Activated naive CD4-positive, alpha-beta T cell treated with anti-CD3 and anti-CD28 coated beads, Interleukin-2, amount 10 ng/mL, durations not matched to agents 7 days and 5 days (primary cell): ENCODE measurements around the gene MIEN1.
A peak's percentile ranks its signal among the peaks of the same experiment; 100 is the strongest.

Source experiments
- CTCF ChIA-PET: fragments of 350-600 bp; sonication (Branson Sonifier 250); formaldehyde crosslinking; loops from one replicate; lab custom pipeline; 2021; ENCODE audit warnings: antibody characterized with exemption; lab: Charles Lee
- DNase-seq: peaks from one replicate; pipeline ENCODE4 v3.0.0-alpha.2; 2020
- H3K27ac Mint-ChIP-seq: one replicate; pipeline ENCODE4 v1.8.0; 2021; ENCODE audit warnings: mild to moderate bottlenecking, moderate library complexity, mixed read lengths
- H3K27me3 Mint-ChIP-seq: one replicate; pipeline ENCODE4 v1.8.0; 2021; ENCODE audit warnings: mild to moderate bottlenecking, mixed read lengths
- H3K36me3 Mint-ChIP-seq: one replicate; pipeline ENCODE4 v1.8.0; 2021; ENCODE audit warnings: mixed read lengths
- H3K4me1 Mint-ChIP-seq: one replicate; pipeline ENCODE4 v1.8.0; 2021; ENCODE audit warnings: mixed read lengths
- H3K4me3 Mint-ChIP-seq: one replicate; pipeline ENCODE4 v1.8.0; 2021; ENCODE audit warnings: mild to moderate bottlenecking, moderate library complexity, mixed read lengths
- H3K9me3 Mint-ChIP-seq: one replicate; pipeline ENCODE4 v1.8.0; 2021; ENCODE audit warnings: mixed read lengths

Gene MIEN1

DNA sequence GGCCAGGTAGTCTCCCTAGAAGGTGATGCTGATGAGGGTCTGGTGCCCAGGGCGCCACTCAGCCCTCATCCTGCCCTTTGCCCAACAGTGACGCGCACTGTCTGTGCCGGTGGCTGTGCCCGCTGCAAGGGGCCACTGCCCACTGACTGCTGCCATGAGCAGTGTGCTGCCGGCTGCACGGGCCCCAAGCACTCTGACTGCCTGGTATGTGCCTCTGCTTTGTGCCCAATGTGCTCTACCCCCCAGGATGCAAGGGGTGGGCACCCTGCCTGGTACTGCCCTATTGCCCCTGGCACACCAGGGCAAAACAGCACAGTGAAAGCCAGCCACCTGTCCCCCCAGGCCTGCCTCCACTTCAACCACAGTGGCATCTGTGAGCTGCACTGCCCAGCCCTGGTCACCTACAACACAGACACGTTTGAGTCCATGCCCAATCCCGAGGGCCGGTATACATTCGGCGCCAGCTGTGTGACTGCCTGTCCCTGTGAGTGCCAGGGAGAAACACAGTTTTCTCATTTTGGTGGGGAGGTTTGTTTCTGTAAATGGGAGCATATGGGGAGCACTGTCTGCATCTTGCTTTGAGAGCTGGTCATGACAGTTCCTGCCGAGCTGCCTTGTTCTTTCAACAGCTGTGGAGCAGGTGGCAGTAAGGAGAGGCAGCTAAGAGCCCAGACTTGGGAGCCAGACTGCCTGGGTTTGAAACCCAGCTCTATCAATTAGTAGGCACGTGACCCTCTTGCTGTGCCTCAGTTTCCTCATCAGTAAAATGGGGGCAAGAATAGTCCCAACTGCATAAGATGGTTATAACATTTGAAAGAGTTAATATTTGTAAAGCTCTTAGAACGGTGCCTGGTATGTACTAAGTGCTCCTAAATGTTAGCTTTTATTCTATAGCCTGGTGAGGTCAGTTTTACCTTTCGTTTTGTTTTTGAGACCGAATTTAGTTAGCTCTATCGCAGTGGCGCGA, 20.1 kb downstream of the MIEN1 start:
- peak overlapping the region; percentile 58 for H3K27ac Mint-ChIP-seq

DNA sequence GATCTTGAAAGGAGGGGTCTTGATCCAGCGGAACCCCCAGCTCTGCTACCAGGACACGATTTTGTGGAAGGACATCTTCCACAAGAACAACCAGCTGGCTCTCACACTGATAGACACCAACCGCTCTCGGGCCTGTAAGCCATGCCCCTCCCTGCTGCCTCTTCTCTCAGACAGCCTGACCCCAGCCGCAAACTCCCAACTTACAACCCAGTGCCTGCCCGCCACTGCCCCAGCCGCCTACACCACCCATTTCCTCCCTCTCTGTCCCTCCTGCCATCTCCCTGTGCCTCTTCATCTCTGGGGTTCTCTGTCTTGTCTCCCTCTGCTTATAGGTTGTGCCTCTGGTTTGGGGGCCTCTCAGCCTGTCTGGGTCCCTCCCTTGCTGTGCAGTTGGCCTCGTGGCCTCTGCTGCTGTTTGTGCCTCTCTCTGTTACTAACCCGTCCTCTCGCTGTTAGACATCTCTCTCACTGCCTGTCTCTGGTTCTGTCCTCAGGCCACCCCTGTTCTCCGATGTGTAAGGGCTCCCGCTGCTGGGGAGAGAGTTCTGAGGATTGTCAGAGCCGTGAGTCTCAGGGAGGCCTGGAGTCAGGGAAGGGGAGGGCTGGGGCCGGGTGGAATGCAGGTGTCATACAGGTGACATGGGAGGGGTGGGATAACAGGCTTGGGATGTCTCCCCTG, 20.9 kb downstream of the MIEN1 start:
- CTCF ChIA-PET = interaction anchor here (1.4 kb wide), 1 partner anchor 87 kb away, joined by 5 read pairs; no protein-coding TSS in a partner anchor
- H3K36me3 Mint-ChIP-seq = no peaks in the 10 kb centered on the region
- no peak overlapping the region for H3K27ac Mint-ChIP-seq
- no peaks in the 10 kb centered on the region for H3K9me3 Mint-ChIP-seq
- no peak for DNase-seq
- H3K27me3 Mint-ChIP-seq = peaks cover 13% of the 10 kb centered on the region
- peaks cover 35% of the 10 kb centered on the region for H3K4me1 Mint-ChIP-seq
- H3K4me3 Mint-ChIP-seq = no peak overlapping the region

More for the DNA sequence above, 20.1 kb downstream of the MIEN1 start:
- Mint-ChIP-seq H3K9me3 (no peaks in the 10 kb centered on the region), H3K36me3 (no peaks in the 10 kb centered on the region), H3K4me3 (no peak overlapping the region), H3K27me3 (peaks cover 21% of the 10 kb centered on the region), H3K4me1 (peaks cover 35% of the 10 kb centered on the region)
- DNase-seq = no peak
- CTCF ChIA-PET = interaction anchor here (0.9 kb wide), 1 partner anchor 56 kb away, joined by 3 read pairs; no protein-coding TSS in a partner anchor

DNA sequence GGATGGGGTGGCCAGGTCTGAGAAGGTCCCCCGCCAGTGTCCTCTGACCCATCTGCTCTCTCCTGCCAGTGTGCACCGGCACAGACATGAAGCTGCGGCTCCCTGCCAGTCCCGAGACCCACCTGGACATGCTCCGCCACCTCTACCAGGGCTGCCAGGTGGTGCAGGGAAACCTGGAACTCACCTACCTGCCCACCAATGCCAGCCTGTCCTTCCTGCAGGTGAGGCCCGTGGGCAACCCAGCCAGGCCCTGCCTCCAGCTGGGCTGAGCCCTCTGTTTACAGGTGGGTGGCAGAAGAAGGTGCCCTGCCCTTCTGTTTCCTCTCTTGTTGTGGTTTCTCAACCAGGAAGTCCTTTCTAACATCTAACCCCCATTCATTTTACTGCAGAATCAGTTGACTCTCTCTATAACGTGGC, 23.4 kb downstream of the MIEN1 start:
- no peak overlapping the region for H3K4me3 Mint-ChIP-seq
- H3K27ac Mint-ChIP-seq = peak overlapping the region; percentile 83
- peak; percentile 53 for DNase-seq
- no peaks in the 10 kb centered on the region for H3K36me3 Mint-ChIP-seq
- peaks cover 33% of the 10 kb centered on the region for H3K27me3 Mint-ChIP-seq
- CTCF ChIA-PET = interaction anchor here (1.3 kb wide), 1 partner anchor 84 kb away, joined by 3 read pairs; no protein-coding TSS in a partner anchor
- H3K9me3 Mint-ChIP-seq = no peaks in the 10 kb centered on the region
- peaks cover 35% of the 10 kb centered on the region for H3K4me1 Mint-ChIP-seq

DNA sequence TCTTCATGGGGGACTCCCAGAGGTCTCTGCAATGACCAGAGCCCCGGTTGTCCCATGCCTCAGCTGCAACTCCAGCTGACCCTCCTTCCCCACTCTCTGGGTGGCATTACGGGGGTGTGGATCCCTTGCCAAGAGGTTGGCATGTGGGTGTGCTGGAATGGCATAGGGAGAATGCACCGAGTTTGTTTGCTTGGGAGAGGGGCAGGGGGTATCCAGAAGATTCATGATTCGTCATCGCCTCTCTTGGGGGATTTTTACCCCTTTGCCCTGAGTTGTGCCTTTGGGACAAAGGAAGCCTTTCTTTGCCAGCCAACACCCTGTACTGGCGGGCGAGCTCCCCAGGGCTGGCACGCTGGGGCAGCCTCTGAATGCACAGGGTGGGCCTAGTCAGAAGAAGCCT, 23.9 kb downstream of the MIEN1 start:
- no peaks in the 10 kb centered on the region for H3K9me3 Mint-ChIP-seq
- no peak for DNase-seq
- CTCF ChIA-PET = interaction anchor here (1.3 kb wide), 1 partner anchor 84 kb away, joined by 3 read pairs; no protein-coding TSS in a partner anchor
- H3K27me3 Mint-ChIP-seq = peaks cover 39% of the 10 kb centered on the region
- no peak overlapping the region for H3K4me3 Mint-ChIP-seq
- peaks cover 35% of the 10 kb centered on the region for H3K4me1 Mint-ChIP-seq
- peak overlapping the region; percentile 83 for H3K27ac Mint-ChIP-seq
- no peaks in the 10 kb centered on the region for H3K36me3 Mint-ChIP-seq

DNA sequence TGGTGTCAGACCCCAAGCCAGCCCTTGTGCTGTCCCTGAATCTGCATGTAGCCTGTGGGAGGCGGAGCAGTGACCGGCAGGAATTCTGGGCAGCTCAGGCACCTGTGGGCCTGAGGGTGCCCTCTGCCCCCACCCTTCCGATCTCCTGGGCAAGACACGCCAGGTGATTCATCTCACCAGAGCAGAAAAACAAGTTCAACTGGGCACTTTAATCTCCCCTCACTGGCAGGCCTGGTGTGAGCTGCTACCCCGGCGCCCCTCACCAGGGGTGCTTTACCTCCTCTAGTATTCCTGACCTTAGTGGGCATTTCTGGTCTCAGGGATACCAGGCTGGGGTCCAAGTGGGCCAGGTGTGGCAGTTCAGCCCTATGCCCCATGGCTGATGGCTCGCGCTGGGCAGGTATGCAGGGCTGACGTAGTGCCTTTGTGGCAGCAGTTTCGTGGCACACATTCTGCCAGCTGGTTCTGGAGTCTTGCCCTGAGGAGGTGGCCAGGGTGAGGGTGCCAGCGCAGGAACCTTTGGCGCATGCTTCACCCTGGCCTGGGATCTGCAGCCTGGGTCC, 24.5 kb downstream of the MIEN1 start:
- Mint-ChIP-seq H3K27ac (no peak overlapping the region), H3K36me3 (no peaks in the 10 kb centered on the region), H3K27me3 (peaks cover 41% of the 10 kb centered on the region), H3K4me1 (peaks cover 36% of the 10 kb centered on the region), H3K9me3 (no peaks in the 10 kb centered on the region), H3K4me3 (no peak overlapping the region)
- CTCF ChIA-PET = interaction anchor here (1.3 kb wide), 1 partner anchor 83 kb away, joined by 3 read pairs; no protein-coding TSS in a partner anchor
- DNase-seq = no peak

DNA sequence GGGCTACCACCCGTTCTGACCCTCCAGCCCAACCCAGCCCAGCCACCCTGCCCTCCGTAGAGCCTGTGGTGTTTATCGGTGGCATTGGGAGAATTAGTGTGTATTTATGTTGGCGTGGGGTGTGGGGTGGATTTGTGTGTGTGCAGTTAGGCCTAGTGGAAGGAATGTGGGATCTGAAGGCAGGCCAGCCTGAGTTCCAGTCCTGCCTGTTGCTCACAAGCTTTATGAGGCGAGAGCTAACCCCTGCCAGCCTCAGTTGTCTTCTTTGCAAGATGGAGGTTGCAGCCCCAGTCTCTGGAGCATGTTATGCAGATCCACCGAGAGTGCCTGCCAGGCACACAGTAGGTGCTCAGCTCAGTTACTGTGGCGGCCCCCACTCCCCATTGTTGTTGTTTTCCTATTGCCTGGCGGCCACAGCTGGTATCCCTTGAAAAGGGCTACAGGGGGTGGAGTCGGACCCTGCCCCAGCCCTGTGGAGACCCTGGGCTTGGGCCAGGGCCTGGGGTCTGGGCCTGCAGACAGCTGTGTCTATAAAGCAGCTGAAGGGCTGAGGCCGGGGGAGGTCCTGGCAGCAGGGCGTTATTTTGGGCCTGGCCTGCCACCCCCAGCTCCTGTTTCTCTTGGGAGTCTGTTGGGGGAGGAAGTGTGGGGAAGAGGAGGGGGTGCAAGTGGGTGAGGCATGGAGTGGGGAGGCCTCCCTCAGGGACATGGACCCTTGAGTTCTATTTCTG, 25.3 kb downstream of the MIEN1 start:
- H3K4me3 Mint-ChIP-seq = no peak overlapping the region
- no peaks in the 10 kb centered on the region for H3K36me3 Mint-ChIP-seq
- CTCF ChIA-PET = no interaction called here
- peaks cover 49% of the 10 kb centered on the region for H3K27me3 Mint-ChIP-seq
- DNase-seq = no peak
- H3K27ac Mint-ChIP-seq = no peak overlapping the region
- H3K9me3 Mint-ChIP-seq = no peaks in the 10 kb centered on the region
- peaks cover 37% of the 10 kb centered on the region for H3K4me1 Mint-ChIP-seq

DNA sequence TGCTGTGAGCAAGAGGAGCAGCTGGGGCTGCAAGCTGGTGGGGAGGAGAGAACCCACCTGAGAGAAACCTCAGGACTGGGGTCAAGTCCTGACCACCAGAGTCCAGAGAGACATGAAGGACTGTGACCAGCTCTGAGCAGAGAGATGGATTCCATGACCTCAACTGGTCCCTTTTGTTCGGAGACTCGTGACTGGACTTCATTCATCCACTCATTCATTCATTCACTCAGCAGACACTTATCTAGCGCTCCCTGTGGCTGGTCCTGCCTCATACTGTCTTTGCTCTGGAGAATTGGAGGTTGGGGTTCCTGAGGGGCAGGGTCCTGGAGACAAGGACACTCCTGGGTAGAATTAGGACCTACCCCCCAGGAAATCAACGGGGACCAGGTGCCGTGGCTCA, 26.4 kb downstream of the MIEN1 start:
- CTCF ChIA-PET = no interaction called here
- no peak overlapping the region for H3K27ac Mint-ChIP-seq
- H3K9me3 Mint-ChIP-seq = no peaks in the 10 kb centered on the region
- DNase-seq = no peak
- H3K4me1 Mint-ChIP-seq = peaks cover 35% of the 10 kb centered on the region
- peaks cover 60% of the 10 kb centered on the region for H3K27me3 Mint-ChIP-seq
- H3K36me3 Mint-ChIP-seq = no peaks in the 10 kb centered on the region
- no peak overlapping the region for H3K4me3 Mint-ChIP-seq

DNA sequence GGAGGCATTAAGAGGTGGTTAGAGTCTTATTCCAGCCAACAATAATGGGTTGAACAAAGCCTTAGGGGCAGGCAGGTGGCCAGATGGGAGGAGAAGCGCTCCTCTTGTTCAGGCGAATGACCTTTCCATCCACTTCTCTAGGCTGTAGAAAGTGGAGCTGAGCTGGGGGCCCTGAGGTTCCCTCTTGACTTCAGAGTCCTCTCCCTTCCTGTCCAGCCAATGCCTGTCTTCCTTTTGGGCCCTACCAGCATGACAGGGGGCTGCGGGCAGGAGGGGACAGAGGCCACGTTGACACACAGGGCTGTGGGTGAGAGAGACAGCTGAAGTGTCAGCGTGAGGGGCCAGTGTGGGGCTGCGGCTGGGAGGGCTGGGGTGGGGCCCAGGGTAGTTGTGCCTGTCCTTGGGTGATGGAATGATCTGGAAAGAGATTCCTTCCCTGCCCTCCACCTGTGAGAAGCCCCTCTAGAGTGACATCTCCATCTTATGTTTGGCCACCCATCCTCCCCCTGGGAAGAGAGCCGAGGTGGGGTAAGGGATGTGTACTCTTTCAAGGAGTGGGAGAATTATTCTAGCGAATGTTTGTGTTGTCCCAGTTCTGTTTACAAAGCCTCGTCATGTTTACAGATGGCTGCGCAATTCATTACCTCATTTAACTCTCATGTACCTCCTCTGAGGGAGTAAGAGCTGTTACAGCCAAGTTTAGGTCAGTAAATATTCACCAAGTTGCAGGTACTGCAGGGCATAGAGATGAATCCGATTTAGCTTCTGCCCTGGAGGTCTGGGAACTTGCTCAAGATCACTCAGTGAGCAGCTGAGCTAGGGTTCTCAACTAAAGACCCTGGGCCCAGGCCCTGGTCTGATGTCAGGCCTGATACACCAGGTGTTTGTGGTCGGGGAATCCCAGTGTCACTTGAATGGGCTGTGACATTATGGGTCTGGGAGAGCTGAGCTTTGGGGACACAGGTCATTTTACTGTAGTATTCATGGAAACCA, 27.1 kb downstream of the MIEN1 start:
- Mint-ChIP-seq H3K27me3 (peaks cover 67% of the 10 kb centered on the region), H3K27ac (no peak overlapping the region), H3K4me3 (no peak overlapping the region), H3K36me3 (no peaks in the 10 kb centered on the region), H3K4me1 (peaks cover 30% of the 10 kb centered on the region), H3K9me3 (no peaks in the 10 kb centered on the region)
- CTCF ChIA-PET = no interaction called here
- DNase-seq = no peak

DNA sequence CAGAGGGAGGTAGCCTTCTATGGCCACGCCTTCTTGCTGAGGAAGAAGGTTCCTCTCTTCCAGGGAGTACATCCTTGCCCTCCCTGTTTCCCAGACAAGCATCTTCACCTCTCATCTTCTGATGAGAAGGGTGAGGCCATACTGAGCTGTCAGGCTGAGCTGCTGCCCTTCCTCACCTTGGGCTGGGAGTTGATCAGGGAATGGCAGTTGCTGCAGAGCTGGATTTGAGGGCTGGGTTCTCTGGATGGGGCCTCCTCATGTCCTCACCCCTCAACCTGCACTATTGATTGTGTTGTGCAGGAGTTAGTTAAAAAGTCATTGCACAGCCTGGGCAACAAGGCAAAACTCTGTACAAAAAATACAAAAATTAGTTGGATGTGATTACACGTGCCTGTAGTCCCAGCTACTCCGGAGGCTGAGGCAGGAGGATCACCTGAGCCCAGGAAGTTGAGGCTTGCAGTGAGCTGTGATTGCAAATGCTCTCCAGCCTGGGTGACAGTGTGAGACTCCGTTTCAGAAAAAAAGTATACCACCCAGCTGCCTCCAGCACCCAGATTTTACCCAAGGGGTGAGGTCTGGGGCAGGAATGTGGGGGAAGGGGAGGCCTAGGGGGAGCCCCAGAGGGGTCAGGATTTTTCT, 28.4 kb downstream of the MIEN1 start:
- peaks cover 78% of the 10 kb centered on the region for H3K27me3 Mint-ChIP-seq
- H3K36me3 Mint-ChIP-seq = no peaks in the 10 kb centered on the region
- peaks cover 17% of the 10 kb centered on the region for H3K4me1 Mint-ChIP-seq
- DNase-seq = no peak
- H3K9me3 Mint-ChIP-seq = no peaks in the 10 kb centered on the region
- no peak overlapping the region for H3K4me3 Mint-ChIP-seq
- H3K27ac Mint-ChIP-seq = no peak overlapping the region
- CTCF ChIA-PET = interaction anchor here (1.2 kb wide), 2 partner anchors 33 to 78 kb away, joined by 3 read pairs; partner anchors contain the start of gene PNMT

DNA sequence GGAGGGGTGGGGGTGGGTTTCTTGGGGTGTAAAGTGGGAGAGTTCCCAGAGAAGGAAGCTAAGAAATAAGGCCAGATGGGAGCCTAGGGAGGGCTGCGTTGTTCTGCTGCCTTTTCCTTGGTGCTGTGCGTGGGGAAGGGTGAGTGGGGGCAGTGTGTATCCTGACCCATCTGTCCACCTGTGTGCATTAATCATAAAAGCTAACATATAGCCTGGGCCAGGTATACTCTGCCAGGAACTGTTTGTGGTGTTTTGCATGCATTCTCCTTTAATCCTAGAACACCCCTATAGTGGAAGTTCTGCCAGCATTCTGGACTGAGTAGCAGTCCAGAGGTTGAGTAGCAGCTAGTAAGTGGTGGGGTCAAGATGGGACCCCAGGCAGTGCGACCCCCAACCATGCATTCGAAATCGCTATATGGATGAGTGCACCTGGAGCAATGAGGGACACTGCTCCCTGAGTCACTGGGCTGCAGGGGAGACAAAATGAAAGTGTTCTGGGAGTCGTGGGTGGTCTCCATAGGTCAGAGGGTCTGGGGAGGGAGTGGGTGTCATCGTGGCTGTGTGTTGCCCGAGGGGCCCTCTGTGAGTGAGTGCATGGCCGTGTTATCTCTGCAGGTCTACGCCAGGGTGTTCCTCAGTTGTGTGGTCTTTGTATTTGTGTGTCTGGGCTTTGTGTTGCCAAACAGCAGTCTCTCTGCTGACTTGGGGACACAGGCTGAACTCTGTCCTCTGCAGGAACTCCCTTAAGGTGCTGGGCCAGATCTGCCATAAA, 29.1 kb downstream of the MIEN1 start:
- DNase-seq = no peak
- Mint-ChIP-seq H3K4me1 (peaks cover 10% of the 10 kb centered on the region), H3K27me3 (peaks cover 83% of the 10 kb centered on the region), H3K36me3 (no peaks in the 10 kb centered on the region), H3K4me3 (no peak overlapping the region), H3K9me3 (no peaks in the 10 kb centered on the region), H3K27ac (no peak overlapping the region)
- CTCF ChIA-PET = interaction anchor here (1.2 kb wide), 2 partner anchors 33 to 78 kb away, joined by 3 read pairs; partner anchors contain the start of gene PNMT

DNA sequence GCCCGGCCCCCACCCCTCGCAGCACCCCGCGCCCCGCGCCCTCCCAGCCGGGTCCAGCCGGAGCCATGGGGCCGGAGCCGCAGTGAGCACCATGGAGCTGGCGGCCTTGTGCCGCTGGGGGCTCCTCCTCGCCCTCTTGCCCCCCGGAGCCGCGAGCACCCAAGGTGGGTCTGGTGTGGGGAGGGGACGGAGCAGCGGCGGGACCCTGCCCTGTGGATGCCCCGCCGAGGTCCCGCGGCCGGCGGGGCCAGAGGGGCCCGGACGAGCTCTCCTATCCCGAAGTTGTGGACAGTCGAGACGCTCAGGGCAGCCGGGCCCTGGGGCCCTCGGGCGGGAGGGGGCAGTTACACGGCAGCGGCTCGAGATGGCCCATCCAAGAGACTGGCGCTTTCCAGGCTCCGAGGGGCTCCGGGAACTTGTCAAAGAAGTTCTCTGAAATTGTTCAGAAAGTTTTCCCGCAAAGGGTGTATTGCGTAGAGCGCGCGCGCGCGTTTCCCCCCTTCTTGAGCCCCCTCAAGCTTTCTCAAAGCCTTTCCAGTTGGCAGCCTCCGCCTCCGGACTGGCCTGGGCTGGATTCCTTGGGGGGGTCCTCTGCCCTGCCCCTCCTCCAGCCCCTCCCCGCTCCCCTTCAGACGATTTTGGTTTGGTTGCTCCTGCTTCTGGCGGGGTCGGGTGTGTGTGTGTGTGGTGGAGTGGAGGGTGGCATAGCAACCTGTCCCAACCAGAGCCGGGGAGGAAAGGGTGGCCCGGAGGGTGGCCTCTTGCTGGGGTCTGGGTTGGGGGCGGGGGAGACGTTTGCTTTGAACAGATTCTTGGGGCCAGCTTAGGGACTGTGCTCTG, 30.0 kb downstream of the MIEN1 start:
- CTCF ChIA-PET = interaction anchor here (1.0 kb wide), 1 partner anchor 12 kb away, joined by 3 read pairs; the partner anchor contains the start of gene PGAP3
- H3K4me3 Mint-ChIP-seq = no peak overlapping the region
- H3K27ac Mint-ChIP-seq = no peak overlapping the region

More for the DNA sequence above, 30.0 kb downstream of the MIEN1 start:
- H3K9me3 Mint-ChIP-seq = no peaks in the 10 kb centered on the region
- peaks cover 74% of the 10 kb centered on the region for H3K27me3 Mint-ChIP-seq
- no peaks in the 10 kb centered on the region for H3K36me3 Mint-ChIP-seq
- DNase-seq = no peak
- peaks cover 10% of the 10 kb centered on the region for H3K4me1 Mint-ChIP-seq
